ENCODE measurements around the gene FZD10. TPM values are rescaled to one million over a fixed set of nuclear protein-coding genes. Genes with fewer than 3 reads are reported as not detected.

Gene FZD10
- total and polyA plus RNA-seq, 12 donors: 0.04 to 0.24 (median 0.07) TPM; not detected in 5

DNA sequence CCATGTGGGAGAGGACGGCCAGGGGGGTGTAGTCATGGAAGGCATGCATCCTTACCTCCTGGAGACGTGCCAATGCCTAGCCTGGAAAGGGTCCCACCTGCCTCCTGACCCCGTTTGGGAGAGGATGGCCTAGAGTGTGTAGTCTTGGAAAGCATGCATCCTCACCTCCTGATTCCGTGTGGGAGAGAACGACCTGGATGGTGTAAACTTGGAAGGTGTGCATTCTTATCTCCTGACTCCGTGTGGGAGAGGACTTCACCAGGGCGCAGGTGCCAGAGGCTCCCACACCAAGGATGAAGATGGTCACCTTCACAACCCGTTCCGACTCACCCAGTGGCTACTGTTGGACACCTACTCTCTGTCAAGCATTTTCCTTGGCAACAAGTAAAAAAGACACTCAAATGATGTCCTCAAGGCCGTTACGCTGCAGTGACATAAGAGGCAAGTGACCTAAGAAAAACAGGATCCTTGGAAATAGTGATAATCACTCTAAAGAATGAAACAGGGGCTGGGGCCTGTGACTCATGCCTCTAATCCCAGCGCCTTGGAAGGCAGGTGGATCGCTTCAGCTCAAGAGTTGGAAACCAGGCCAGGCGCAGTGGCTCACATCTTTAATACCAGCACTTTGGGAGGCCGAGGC is 37.5 kb upstream of the FZD10 start:
- WGBS, 2 donors: 77 to 82% methylated on average over 15 of the region's 15 CpGs
- no peak for DNase-seq
- no peak for ATAC-seq

DNA sequence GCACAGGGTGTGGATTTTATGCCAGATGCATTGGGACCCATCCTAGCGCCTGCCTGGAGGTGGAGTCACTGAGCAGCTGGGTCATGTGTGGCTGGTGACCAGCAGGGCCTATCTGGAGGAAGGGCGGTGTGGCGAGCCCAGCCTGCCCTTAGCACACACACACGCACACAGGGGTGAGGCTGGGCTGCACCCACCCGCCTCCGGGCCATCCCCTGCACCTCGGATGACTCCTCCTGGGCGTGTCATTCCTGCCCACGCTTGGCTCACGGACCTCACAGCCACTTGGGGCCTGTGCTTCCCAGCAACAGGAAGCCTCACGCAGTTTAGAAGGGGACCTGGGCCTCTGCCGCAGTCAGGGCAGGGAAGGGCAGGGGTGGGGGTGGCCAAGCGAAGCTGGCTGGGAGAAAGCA is 36.2 kb upstream of the FZD10 start:
- no peaks in the 10 kb centered on the region for H3K36me3 ChIP-seq
- 39 to 44% methylated on average over 13 of the region's 13 CpGs for WGBS, 2 donors
- ATAC-seq: peak; percentile 32 to 84 (median 55)

More for the DNA sequence above, 37.5 kb upstream of the FZD10 start:
- TF ChIP-seq, protein P1, sequence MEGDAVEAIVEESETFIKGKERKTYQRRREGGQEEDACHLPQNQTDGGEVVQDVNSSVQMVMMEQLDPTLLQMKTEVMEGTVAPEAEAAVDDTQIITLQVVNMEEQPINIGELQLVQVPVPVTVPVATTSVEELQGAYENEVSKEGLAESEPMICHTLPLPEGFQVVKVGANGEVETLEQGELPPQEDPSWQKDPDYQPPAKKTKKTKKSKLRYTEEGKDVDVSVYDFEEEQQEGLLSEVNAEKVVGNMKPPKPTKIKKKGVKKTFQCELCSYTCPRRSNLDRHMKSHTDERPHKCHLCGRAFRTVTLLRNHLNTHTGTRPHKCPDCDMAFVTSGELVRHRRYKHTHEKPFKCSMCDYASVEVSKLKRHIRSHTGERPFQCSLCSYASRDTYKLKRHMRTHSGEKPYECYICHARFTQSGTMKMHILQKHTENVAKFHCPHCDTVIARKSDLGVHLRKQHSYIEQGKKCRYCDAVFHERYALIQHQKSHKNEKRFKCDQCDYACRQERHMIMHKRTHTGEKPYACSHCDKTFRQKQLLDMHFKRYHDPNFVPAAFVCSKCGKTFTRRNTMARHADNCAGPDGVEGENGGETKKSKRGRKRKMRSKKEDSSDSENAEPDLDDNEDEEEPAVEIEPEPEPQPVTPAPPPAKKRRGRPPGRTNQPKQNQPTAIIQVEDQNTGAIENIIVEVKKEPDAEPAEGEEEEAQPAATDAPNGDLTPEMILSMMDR (IDR thresholded peaks at IDR 0.05): no peak
- no peaks in the 10 kb centered on the region for H3K36me3 ChIP-seq
- H3K27me3 ChIP-seq: peaks cover 0 to 19% (median 8%) of the 10 kb centered on the region in 7 donors
- H3K4me3 ChIP-seq: no peak overlapping the region
- H3K9me3 ChIP-seq: peaks cover 0 to 10% (median 0%) of the 10 kb centered on the region in 11 donors
- intact Hi-C loops (cut with DNase I): no loop called here
- H3K27ac ChIP-seq: no peak overlapping the region
- H3K4me1 ChIP-seq: peaks cover 0 to 19% (median 0%) of the 10 kb centered on the region in 9 donors

DNA sequence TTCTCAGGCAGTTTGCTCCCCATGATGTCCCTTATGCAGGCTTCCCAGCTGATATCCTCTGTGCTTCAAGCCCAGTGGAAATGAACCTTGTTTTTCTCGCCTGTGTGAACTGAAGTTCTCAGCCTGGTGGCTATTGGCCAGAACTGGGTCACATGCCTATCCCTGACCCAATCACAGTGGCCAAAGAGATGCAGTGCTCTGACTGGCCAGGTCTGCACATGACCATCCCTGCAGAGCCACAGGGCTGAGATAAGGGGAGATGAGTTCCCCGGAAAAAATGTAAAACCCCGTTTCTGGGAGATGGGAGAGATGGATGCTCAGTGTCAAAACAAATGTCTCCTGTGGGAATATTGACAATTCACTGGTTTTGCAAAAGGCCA is 34.7 kb upstream of the FZD10 start:
- peaks cover 0 to 17% (median 0%) of the 10 kb centered on the region in 9 donors for H3K4me1 ChIP-seq
- peaks cover 0 to 20% (median 14%) of the 10 kb centered on the region in 7 donors for H3K27me3 ChIP-seq
- H3K27ac ChIP-seq: peak overlapping the region in 3 of 10 donors; percentile 44 to 74 (median 71)
- peaks cover 0 to 10% (median 0%) of the 10 kb centered on the region in 11 donors for H3K9me3 ChIP-seq
- no peaks in the 10 kb centered on the region for H3K36me3 ChIP-seq
- peak in 6 of 8 donors; percentile 36 to 69 (median 44) for ATAC-seq
- DNase-seq: peak in 1 of 2 donors; percentile 46
- intact Hi-C loops (cut with DNase I): no loop called here
- TF ChIP-seq, protein P1 (IDR thresholded peaks at IDR 0.05): no peak
- 51 to 57% methylated on average over 3 of the region's 3 CpGs for WGBS, 2 donors
- no peak overlapping the region for H3K4me3 ChIP-seq

More for the DNA sequence above, 36.2 kb upstream of the FZD10 start:
- DNase-seq: peak; percentile 46 to 53
- Histone ChIP-seq H3K4me1 (peaks cover 0 to 17% (median 0%) of the 10 kb centered on the region in 9 donors), H3K27ac (peak overlapping the region in 2 of 10 donors; percentile 21 to 47), H3K4me3 (no peak overlapping the region), H3K9me3 (peaks cover 0 to 10% (median 0%) of the 10 kb centered on the region in 11 donors), H3K27me3 (peaks cover 0 to 8% (median 2%) of the 10 kb centered on the region in 7 donors)
- intact Hi-C loops (cut with DNase I): no loop called here
- TF ChIP-seq, protein P1 (IDR thresholded peaks at IDR 0.05): no peak

DNA sequence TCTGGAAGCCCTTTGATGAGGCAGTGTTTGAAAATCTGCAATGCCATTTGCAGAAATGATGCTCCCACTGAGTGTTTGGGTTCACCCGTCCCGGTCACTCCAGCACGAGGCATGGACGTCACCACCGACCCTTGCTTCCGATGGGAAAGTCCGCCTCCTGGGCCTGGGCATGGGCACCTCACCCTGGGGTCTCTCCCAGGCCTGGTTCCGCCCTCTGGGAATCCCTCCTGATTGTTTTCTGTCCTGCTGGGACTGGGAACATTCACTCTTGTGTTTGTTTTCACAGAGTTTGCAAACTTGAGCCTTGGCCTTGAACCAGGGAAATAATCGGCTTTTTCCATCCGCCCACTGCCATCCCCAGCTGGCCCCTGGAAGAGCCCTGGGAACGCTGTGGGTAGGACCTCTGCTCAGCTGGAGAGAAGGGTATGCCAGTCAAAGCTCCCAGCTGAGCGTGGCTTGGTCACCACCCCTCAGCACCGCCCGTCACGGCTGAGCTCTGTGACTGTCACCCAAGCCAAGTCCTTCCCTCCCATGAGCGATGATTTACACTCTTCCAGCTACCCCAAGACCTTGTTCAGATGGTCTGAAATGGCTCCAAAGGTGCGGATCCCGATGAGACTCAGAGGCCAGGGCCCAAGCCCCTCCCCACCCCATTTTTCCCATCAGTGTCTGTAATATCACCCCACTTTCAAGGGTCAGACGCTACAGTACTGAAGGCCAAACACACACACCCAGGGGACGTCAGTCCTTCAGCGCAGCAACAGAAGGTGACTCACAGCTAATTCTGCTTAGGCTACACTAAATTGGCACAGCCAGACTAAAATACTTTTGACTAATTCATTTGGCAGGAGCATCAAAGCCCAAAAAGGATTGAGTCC is 34.1 kb upstream of the FZD10 start:
- intact Hi-C loops (cut with DNase I): no loop called here
- H3K4me3 ChIP-seq: no peak overlapping the region
- ATAC-seq (peak; percentile 48 to 73 (median 66)), DNase-seq (peak; percentile 31 to 33)
- H3K4me1 ChIP-seq: peaks cover 0 to 17% (median 0%) of the 10 kb centered on the region in 9 donors
- H3K36me3 ChIP-seq: no peaks in the 10 kb centered on the region
- H3K9me3 ChIP-seq: peaks cover 0 to 10% (median 0%) of the 10 kb centered on the region in 11 donors
- 60 to 70% methylated on average over 21 of the region's 21 CpGs for WGBS, 2 donors
- H3K27me3 ChIP-seq: peaks cover 0 to 26% (median 20%) of the 10 kb centered on the region in 7 donors
- peak overlapping the region in 5 of 10 donors; percentile 44 to 74 (median 61) for H3K27ac ChIP-seq
- TF ChIP-seq, protein P1 (IDR thresholded peaks at IDR 0.05): no peak

All from heart right ventricle (tissue), 16 donors.